Mucosa of descending colon (tissue), 3 donors: Measurements from ENCODE around the gene HOXA9. TPM values are rescaled to one million over a fixed set of nuclear protein-coding genes. Genes with fewer than 3 reads are reported as not detected.

Experiments used
- ATAC-seq: fragments of 200-7000 bp; cut with Tn5 transposase; one replicate; pipeline ENCODE4 v1.9.1; 2020; ENCODE audit warnings: mild to moderate bottlenecking, moderate library complexity
- DNase-seq, 3 donors: peaks; one replicate each; pipeline ENCODE4 v3.0.0-alpha.2; 2020
- H3K36me3 ChIP-seq: fragments of 200-600 bp; one replicate; pipeline ENCODE4 v1.8.0; 2021; ENCODE audit warnings: low read depth, mild to moderate bottlenecking
- H3K4me1 ChIP-seq: fragments of 200-600 bp; one replicate; pipeline ENCODE4 v1.8.0; 2021; ENCODE audit warnings: low read depth, mild to moderate bottlenecking
- H3K4me3 ChIP-seq: fragments of 200-600 bp; one replicate; pipeline ENCODE4 v1.8.0; 2021; ENCODE audit warnings: mild to moderate bottlenecking
- H3K9me3 ChIP-seq: fragments of 200-600 bp; one replicate; pipeline ENCODE4 v1.8.0; 2021; ENCODE audit warnings: mild to moderate bottlenecking
- intact Hi-C, 2 donors: fragments of 100-400 bp; cut with DNase I in 1 of 2; cut with micrococcal nuclease in 1 of 2; formaldehyde crosslinking; loops; one replicate each; pipeline versions ENCODE4 v1.11.0 to v1.11.1; 2022; cut with DNase I, micrococcal nuclease
- total RNA-seq, 3 donors: library from RNA; stranded (reverse); fragmentation: NEBNext Ultra II Directional in 2 of 3; extraction: Animal tissue kit (Norgen Biotek cat#: 25700) in 2 of 3; gene quantifications; one replicate each; pipeline versions ENCODE4 v1.2.1 to v1.2.4, GENCODE V29; 2021 to 2023
- TF ChIP-seq, protein P1 (sequence below): fragments of 200-600 bp; IDR thresholded peaks from one replicate; pipeline ENCODE4 v1.8.0; 2022; ENCODE audit warnings: antibody characterized with exemption, mild to moderate bottlenecking
- donor health status: DM: no; HTN: no; CAD: no; lungs with moderate emphysema.
- donor health status: DM: no; HTN: no; CAD: no.
- donor health status: DM: no; HTN: yes; CAD: no.

The HOXA9 gene
- total RNA-seq, 3 donors from 2014 or later = 22.0 to 27.9 (median 25.0) TPM

DNA sequence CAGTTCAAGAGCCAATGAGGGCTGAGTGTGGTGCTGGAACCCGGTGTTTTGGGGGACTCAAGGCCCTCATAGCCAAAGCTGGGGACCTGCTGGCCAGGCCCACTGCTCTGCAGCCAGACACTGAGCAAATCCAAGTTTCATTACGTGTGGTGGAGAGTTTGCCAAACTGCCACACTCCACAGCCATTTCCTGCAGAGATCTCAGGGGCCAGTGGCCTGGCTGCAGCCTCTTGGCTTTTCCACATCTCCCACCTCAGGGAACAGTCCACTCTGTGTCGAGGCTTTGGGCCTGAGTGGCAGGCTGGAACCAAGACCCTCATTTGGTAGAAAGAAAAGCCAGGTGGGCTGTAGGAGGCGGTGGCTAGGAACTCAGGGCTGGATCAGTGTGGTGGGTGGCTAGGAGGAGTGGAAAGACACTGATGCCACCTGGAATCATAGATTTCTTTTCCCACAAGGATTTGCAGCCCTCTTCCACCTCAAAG lies 16.5 kb upstream of the HOXA9 start:
- Histone ChIP-seq H3K9me3 (no peaks in the 10 kb centered on the region), H3K4me3 (no peak overlapping the region), H3K36me3 (no peaks in the 10 kb centered on the region), H3K4me1 (peaks cover 32% of the 10 kb centered on the region)
- DNase-seq (peak in 2 of 3 donors; percentile 37 to 52), ATAC-seq (no peak)
- TF ChIP-seq, protein P1, sequence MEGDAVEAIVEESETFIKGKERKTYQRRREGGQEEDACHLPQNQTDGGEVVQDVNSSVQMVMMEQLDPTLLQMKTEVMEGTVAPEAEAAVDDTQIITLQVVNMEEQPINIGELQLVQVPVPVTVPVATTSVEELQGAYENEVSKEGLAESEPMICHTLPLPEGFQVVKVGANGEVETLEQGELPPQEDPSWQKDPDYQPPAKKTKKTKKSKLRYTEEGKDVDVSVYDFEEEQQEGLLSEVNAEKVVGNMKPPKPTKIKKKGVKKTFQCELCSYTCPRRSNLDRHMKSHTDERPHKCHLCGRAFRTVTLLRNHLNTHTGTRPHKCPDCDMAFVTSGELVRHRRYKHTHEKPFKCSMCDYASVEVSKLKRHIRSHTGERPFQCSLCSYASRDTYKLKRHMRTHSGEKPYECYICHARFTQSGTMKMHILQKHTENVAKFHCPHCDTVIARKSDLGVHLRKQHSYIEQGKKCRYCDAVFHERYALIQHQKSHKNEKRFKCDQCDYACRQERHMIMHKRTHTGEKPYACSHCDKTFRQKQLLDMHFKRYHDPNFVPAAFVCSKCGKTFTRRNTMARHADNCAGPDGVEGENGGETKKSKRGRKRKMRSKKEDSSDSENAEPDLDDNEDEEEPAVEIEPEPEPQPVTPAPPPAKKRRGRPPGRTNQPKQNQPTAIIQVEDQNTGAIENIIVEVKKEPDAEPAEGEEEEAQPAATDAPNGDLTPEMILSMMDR = no peak
- intact Hi-C loops = no loop called here

DNA sequence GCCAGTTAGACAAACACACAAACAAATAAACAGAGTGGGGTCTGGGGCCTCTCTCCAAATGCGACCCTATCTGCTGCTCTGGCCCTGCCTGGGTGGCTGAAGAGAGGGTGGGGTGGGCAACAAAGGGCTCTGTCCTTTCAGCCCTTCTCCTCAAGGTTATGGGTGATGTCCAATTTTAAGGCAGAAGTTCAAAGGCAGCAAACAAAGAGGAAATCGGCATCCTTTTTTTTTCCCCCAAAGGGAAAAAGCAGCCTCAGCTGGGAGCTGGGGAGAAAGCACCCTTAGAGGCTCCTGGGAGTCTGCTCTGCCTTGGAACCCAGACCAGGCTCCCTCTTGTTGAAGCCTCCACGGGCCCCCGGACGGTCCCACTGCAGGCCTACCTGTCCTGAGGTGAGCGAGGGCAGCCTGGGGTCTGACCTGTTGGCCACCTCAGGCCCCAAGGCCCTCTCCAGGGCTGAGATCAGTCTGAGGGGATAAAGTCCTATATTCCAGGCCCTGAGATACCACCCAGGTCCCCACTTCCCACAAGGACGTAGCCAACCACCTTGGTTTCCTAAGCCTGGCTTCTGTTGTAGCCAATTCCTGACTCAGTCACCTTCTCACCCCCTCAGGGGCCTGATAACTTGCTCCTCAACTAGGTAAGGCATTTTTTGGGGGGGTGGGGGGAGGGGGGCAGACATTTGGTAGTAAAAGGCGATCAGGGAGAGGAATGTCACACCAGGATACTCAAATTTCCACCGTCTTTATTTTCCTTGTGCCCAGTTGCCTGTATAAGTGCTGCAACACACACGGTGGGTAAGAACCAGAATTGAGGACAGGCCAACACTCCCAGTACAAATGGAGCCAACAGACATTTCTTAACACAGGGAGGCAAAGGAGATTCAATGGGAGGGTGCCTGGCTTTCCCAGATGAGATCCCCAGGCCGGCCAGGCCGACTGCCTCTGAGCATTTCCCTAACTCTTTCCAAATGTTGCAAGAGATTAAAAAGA lies 15.4 kb upstream of the HOXA9 start:
- H3K9me3 ChIP-seq = no peaks in the 10 kb centered on the region
- peak overlapping the region; percentile 17 for H3K4me3 ChIP-seq
- ATAC-seq = no peak
- TF ChIP-seq, protein P1 = no peak
- H3K4me1 ChIP-seq = peaks cover 28% of the 10 kb centered on the region
- H3K36me3 ChIP-seq = no peaks in the 10 kb centered on the region
- intact Hi-C loops = no loop called here
- DNase-seq = peak in 2 of 3 donors; percentile 55 to 58

DNA sequence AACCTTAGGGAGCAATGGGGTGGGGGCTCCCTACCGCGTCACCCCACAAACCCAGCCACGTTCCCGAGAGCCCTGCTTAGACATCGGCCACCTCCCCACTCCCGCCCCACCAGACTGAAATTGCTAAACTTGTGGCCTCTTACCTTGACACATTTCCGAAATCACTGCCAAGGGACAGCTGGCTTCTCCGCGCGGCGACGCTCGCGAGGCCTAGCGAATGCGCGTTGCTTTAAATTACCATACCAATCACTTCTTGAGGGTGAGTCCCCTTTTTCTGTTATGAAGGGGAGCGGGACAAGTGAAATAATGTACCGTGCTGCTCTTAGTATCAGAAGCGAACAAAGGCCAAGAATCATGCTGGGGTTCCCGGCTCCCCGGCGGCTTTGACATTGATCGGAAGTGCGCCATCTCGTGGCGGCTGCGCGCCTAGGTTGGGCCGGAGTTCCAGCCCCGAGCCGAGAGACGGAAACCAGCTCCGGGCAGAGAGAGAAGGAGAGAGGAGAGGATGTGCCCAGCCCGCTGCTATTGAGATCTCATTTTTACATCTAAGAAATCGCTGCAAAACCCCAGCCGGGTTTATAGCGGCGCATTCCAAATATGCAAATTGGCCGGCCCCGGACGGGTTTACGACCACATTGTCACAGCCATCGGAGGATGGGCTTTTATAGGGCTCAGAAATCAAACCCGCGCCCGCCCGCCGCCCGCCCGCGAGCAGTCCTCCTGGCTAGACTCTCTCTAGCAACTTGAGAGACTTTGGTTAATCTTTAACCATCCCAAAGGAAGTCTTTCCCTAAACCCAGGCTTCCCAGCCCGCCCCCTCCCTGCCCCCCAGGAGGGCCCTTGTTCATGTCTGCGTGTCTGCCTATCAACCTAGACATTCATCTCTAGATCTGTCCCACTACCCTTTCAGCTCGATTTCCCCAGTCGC lies 14.4 kb upstream of the HOXA9 start:
- Histone ChIP-seq H3K4me3 (peak overlapping the region; percentile 17), H3K4me1 (peaks cover 23% of the 10 kb centered on the region), H3K36me3 (no peaks in the 10 kb centered on the region), H3K9me3 (no peaks in the 10 kb centered on the region)
- intact Hi-C loops = no loop called here
- TF ChIP-seq, protein P1 = peak; percentile 74
- DNase-seq = peak; percentile 87 to 92 (median 91)
- ATAC-seq = peak; percentile 65

DNA sequence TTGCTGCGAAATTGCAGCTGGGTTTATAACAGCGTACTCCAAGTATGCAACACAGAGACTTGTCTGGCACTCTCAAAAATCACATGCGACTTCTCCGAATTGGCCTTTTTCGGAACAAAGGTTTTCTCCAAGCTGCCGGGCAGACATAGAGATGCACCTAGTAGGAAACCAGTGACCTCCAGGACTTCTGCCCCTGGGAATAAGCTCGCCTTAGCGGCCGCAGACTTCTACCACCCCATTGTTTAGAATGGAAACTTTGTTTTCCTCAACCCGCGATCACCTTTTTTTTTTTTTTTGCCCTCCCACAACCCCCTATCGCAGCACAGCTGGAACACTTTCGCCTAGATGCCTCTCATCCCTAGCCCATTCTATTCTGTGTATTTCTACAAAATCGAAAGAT lies 13.7 kb upstream of the HOXA9 start:
- ATAC-seq (no peak), DNase-seq (peak in 1 of 3 donors; percentile 41)
- Histone ChIP-seq H3K36me3 (no peaks in the 10 kb centered on the region), H3K4me1 (peaks cover 23% of the 10 kb centered on the region), H3K4me3 (peak overlapping the region; percentile 17), H3K9me3 (no peaks in the 10 kb centered on the region)
- intact Hi-C loops = no loop called here
- TF ChIP-seq, protein P1 = no peak

DNA sequence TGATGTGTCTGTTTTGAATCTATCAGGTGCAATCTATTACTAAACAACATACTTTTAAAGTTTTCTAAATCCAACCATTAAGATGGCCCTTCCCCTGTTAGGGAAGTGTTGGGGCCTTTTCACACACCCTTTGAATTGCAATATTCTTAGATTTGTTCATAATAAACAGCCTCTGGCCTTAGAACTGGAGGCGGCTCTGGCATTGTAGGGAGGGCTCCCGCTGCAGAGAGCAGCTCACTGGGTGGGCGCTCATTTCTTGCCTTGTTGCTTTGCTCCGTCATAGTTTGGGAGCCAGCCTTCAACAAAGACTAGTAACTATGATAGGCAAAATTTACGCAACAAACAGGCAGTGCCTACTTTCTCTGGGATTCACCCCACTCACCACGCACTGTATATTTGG lies 13.0 kb upstream of the HOXA9 start:
- intact Hi-C loops = no loop called here
- ATAC-seq = no peak

More for the DNA sequence above, 13.0 kb upstream of the HOXA9 start:
- TF ChIP-seq, protein P1 = no peak
- H3K4me3 ChIP-seq = peak overlapping the region; percentile 17
- DNase-seq = peak in 2 of 3 donors; percentile 27 to 40
- no peaks in the 10 kb centered on the region for H3K9me3 ChIP-seq
- H3K36me3 ChIP-seq = no peaks in the 10 kb centered on the region
- peaks cover 23% of the 10 kb centered on the region for H3K4me1 ChIP-seq
